HepG2 (cell line): ENCODE results near the gene PROC. TPM values are rescaled to one million over a fixed set of nuclear protein-coding genes. Genes with fewer than 3 reads are reported as not detected.
A peak's percentile ranks its signal among the peaks of the same experiment; 100 is the strongest.

ENCODE experiments used
- E2F2 ChIP-seq: sonication (generic); formaldehyde crosslinking; IDR thresholded peaks from 2 replicates; pipeline ENCODE4 v1.4.0; 2020; ENCODE audit warnings: missing genetic modification reagents, borderline replicate concordance
- EED ChIP-seq: sonication (generic); formaldehyde crosslinking; IDR thresholded peaks from 2 replicates; pipeline ENCODE4 v1.5.0; 2020; ENCODE audit warnings: mild to moderate bottlenecking, missing genetic modification reagents
- HMGXB4 ChIP-seq, 2 experiments: sonication (generic) in 1 of 2; formaldehyde crosslinking in 1 of 2; IDR thresholded peaks; 2 replicates each; pipeline versions ENCODE4 v1.4.0 to v1.6.1; 2018 to 2020; ENCODE audit warnings: missing genetic modification reagents in 2 of 2, borderline replicate concordance in 1 of 2, low read depth in 1 of 2, mild to moderate bottlenecking in 1 of 2, missing biosample characterization in 1 of 2
- IRF2 ChIP-seq: IDR thresholded peaks from 2 replicates; pipeline ENCODE4 v1.6.1; 2018; ENCODE audit warnings: missing genetic modification reagents, missing compliant biosample characterization
- MBNL3 ChIP-seq: fragments of 250-450 bp; sonication (Bioruptor Pico); conservative IDR thresholded peaks from 2 replicates; pipeline ENCODE4 v1.8.0; 2022; ENCODE audit warnings: mild to moderate bottlenecking, inconsistent platforms
- NCOA5 ChIP-seq: sonication (generic); formaldehyde crosslinking; IDR thresholded peaks from 2 replicates; pipeline ENCODE4 v1.4.0; 2020; ENCODE audit warnings: missing genetic modification reagents
- NR2F1 ChIP-seq, 2 experiments: fragments of 450-650 bp in 1 of 2; formaldehyde crosslinking in 1 of 2; IDR thresholded peaks; 2 replicates each; pipeline versions ENCODE4 v1.5.0 to v1.6.1; 2016 to 2020; ENCODE audit warnings: mild to moderate bottlenecking in 1 of 2, missing compliant biosample characterization in 1 of 2, missing genetic modification reagents in 1 of 2, moderate library complexity in 1 of 2
- RARA ChIP-seq: IDR thresholded peaks from 2 replicates; pipeline ENCODE4 v1.6.1; 2016; ENCODE audit warnings: missing genetic modification reagents, missing compliant biosample characterization
- RARG ChIP-seq: sonication (generic); formaldehyde crosslinking; IDR thresholded peaks from 2 replicates; pipeline ENCODE4 v1.4.0; 2020; ENCODE audit warnings: low read depth, mild to moderate bottlenecking, missing genetic modification reagents
- REPIN1 ChIP-seq: sonication (generic); formaldehyde crosslinking; IDR thresholded peaks from 2 replicates; pipeline ENCODE4 v1.8.0; 2022; ENCODE audit warnings: missing genetic modification reagents, low read depth, mild to moderate bottlenecking, borderline replicate concordance
- RFXANK ChIP-seq: IDR thresholded peaks from 2 replicates; pipeline ENCODE4 v1.6.1; 2016
- SIN3A ChIP-seq: IDR thresholded peaks from 2 replicates; pipeline ENCODE4 v1.6.1; 2011; ENCODE audit warnings: low read depth, mild to moderate bottlenecking, control low read depth, low read length, borderline replicate concordance
- USF2 ChIP-seq, 2 experiments: sonication (generic) in 1 of 2; formaldehyde crosslinking in 1 of 2; IDR thresholded peaks; 2 replicates each; pipeline versions ENCODE4 v1.5.1 to v1.6.1; 2011 to 2020; ENCODE audit warnings: borderline replicate concordance in 1 of 2, low read depth in 1 of 2, low read length in 1 of 2, mild to moderate bottlenecking in 1 of 2, missing genetic modification reagents in 1 of 2, moderate library complexity in 1 of 2
- XRCC5 ChIP-seq: fragments of 200-400 bp; formaldehyde crosslinking; optimal IDR thresholded peaks from 2 replicates; pipeline ENCODE3; 2017; ENCODE audit warnings: mild to moderate bottlenecking, low read length
- ZBTB33 ChIP-seq: sonication (generic); formaldehyde crosslinking; IDR thresholded peaks from 2 replicates; pipeline ENCODE4 v1.4.0; 2020; ENCODE audit warnings: missing genetic modification reagents
- ZBTB49 ChIP-seq: sonication (generic); formaldehyde crosslinking; IDR thresholded peaks from 2 replicates; pipeline ENCODE4 v1.4.0; 2020; ENCODE audit warnings: missing genetic modification reagents, borderline replicate concordance
- ZNF263 ChIP-seq: sonication (generic); formaldehyde crosslinking; IDR thresholded peaks from 2 replicates; pipeline ENCODE4 v1.4.0; 2020; ENCODE audit warnings: missing genetic modification reagents
- ZNF382 ChIP-seq: sonication (generic); formaldehyde crosslinking; IDR thresholded peaks from 2 replicates; pipeline ENCODE4 v1.5.0; 2020; ENCODE audit warnings: missing genetic modification reagents, mild to moderate bottlenecking, borderline replicate concordance
- polyA plus RNA-seq, 8 experiments: library from polyadenylated mRNA; depleted of rRNA in 3 of 8; stranded (reverse) in 7 of 8; unstranded in 1 of 8; fragments of >200 nt; fragmentation: Illumina TruSeq in 4 of 8; extraction: Trizol in 4 of 8; gene quantifications; 2 replicates each; pipeline versions ENCODE4 v1.2.1 to v1.2.3, GENCODE V29; 2011 to 2016; ENCODE audit warnings: low read depth in 4 of 8, missing spikeins in 1 of 8, mixed read lengths in 1 of 8; ENCODE audit not compliant: insufficient read depth in 1 of 8
- total RNA-seq, 5 experiments: library from RNA; depleted of rRNA; stranded (reverse); fragments of >200 nt; fragmentation: Illumina TruSeq; extraction: Trizol; gene quantifications; 2 replicates each; pipeline ENCODE4 v1.2.3, GENCODE V29; 2016; ENCODE audit warnings: low read depth in 1 of 5

Gene PROC
- total and polyA plus RNA-seq, 2 of the 13 experiments (the other 11 are each of a cell fraction or from before 2014, with no cell fraction given), result 134 to 185 TPM

- TF ChIP-seq HMGXB4 (CRISPR knock-in tag; IDR thresholded peaks at IDR 0.05; ENCODE audit: borderline replicate concordance in 1 of 2, low read depth in 1 of 2), result peak; percentile 22 to 43; a peak in 1 of 4 replicates
- TF ChIP-seq USF2 (IDR thresholded peaks at IDR 0.05; ENCODE audit: low read depth, low read length), result no peak
- TF ChIP-seq USF2 (CRISPR knock-in tag; IDR thresholded peaks at IDR 0.05; ENCODE audit: borderline replicate concordance), result no peak
- TF ChIP-seq ZBTB33, result no peak; the same call in 1 of the 2 replicates
- TF ChIP-seq RARG (CRISPR knock-in tag), result no peak
- TF ChIP-seq ZNF382, result no peak
- TF ChIP-seq NR2F1 (CRISPR knock-in tag; IDR thresholded peaks at IDR 0.05), result peak; percentile 86 to 97
- peak; percentile 78 for TF ChIP-seq IRF2 (CRISPR knock-in tag)
- no peak for TF ChIP-seq RFXANK (CRISPR knock-in tag)
- TF ChIP-seq EED, result no peak
- peak; percentile 42 for TF ChIP-seq XRCC5
- peak; percentile 67 for TF ChIP-seq REPIN1 (CRISPR knock-in tag)
- TF ChIP-seq ZBTB49 (CRISPR knock-in tag), result no peak
- no peak for TF ChIP-seq SIN3A
- TF ChIP-seq RARA (CRISPR knock-in tag), result peak; percentile 98
- no peak for TF ChIP-seq NCOA5 (CRISPR knock-in tag)
- TF ChIP-seq ZNF263 (CRISPR knock-in tag), result no peak; the same call in 1 of the 2 replicates
- TF ChIP-seq MBNL3 (CRISPR knock-in tag), result no peak
- no peak for TF ChIP-seq E2F2 (CRISPR knock-in tag)
Observed at GRCh38 chr2:127414638-127415592, 3.3 kb upstream of the PROC start (continued).
